ENCODE measurements around the gene SDC3.

Gene SDC3

DNA sequence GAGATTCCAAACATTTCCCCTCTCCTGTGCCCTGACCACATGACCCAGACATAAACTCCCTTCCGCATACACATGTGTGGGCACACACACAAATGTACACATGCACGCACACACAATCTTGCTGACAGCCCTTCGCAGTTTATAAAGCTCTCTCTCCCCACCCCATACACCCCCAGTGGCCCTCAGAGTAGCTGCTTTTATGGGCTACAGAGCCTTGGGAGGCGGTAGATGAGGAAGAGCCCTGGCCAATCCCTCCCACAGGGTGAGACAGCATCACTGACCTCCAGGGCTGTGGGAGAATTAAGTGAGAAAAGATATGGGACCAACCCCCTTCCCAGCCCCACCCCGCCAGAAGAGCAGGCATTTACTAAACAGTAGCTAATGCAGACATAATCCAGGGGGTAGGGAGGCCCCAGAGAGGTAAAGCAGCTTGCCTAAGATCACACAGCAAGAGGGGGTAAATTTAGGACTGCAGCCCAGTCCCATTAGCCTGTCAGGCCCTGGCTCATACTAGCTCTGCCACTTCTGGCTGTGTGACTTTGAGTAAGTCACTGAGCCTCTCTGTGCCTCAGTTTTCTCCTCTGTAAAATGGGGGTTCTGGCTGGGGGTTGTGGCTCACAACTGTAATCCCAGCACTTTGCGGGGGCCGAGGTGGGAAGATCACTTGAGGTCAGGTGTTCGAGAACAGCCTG, 5.1 kb downstream of the SDC3 start:
- Histone ChIP-seq H3K9ac (ENCODE audit: low read depth, low read length) (no peak overlapping the region), H3K9me3 (ENCODE audit: insufficient read depth, low read depth, low read length) (no peaks in the 10 kb centered on the region), H3K4me3 (ENCODE audit: low read length) (no peak overlapping the region), H3K4me1 (ENCODE audit: insufficient read depth, low read length) (peaks cover 16% of the 10 kb centered on the region), H3K36me3 (ENCODE audit: insufficient read depth, low read length) (no peaks in the 10 kb centered on the region), H3K27ac (ENCODE audit: low read depth, low read length) (no peak overlapping the region; the same call in 1 of the 2 replicates), H3K27me3 (ENCODE audit: insufficient read depth, low read length) (peaks cover 11% of the 10 kb centered on the region)
- WGBS, result 95% methylated on average over 7 of the region's 8 CpGs

- peak overlapping the region; percentile 55; the same call in 1 of the 2 replicates for H3K27ac ChIP-seq (ENCODE audit: low read depth, low read length)
- no peaks in the 10 kb centered on the region for H3K9me3 ChIP-seq (ENCODE audit: insufficient read depth, low read depth, low read length)
- peaks cover 16% of the 10 kb centered on the region for H3K4me1 ChIP-seq (ENCODE audit: insufficient read depth, low read length)
- WGBS, result 82% methylated on average over 9 of the region's 9 CpGs
- H3K4me3 ChIP-seq (ENCODE audit: low read length), result no peak overlapping the region
- no peaks in the 10 kb centered on the region for H3K36me3 ChIP-seq (ENCODE audit: insufficient read depth, low read length)
- H3K27me3 ChIP-seq (ENCODE audit: insufficient read depth, low read length), result peaks cover 8% of the 10 kb centered on the region
- H3K9ac ChIP-seq (ENCODE audit: low read depth, low read length), result no peak overlapping the region
Measured at GRCh38 chr1:30902593-30903290, 5.8 kb downstream of the SDC3 start.

- Histone ChIP-seq H3K9ac (ENCODE audit: low read depth, low read length) (no peak overlapping the region), H3K36me3 (ENCODE audit: insufficient read depth, low read length) (no peaks in the 10 kb centered on the region), H3K27ac (ENCODE audit: low read depth, low read length) (peak overlapping the region; percentile 60), H3K27me3 (ENCODE audit: insufficient read depth, low read length) (peaks cover under 1% of the 10 kb centered on the region; the same call in 1 of the 2 replicates), H3K4me3 (ENCODE audit: low read length) (no peak overlapping the region), H3K9me3 (ENCODE audit: insufficient read depth, low read depth, low read length) (no peaks in the 10 kb centered on the region), H3K4me1 (ENCODE audit: insufficient read depth, low read length) (peaks cover 16% of the 10 kb centered on the region)
- 64% methylated on average over 10 of the region's 11 CpGs for WGBS
Measured at GRCh38 chr1:30901798-30902581, 6.6 kb downstream of the SDC3 start.

DNA sequence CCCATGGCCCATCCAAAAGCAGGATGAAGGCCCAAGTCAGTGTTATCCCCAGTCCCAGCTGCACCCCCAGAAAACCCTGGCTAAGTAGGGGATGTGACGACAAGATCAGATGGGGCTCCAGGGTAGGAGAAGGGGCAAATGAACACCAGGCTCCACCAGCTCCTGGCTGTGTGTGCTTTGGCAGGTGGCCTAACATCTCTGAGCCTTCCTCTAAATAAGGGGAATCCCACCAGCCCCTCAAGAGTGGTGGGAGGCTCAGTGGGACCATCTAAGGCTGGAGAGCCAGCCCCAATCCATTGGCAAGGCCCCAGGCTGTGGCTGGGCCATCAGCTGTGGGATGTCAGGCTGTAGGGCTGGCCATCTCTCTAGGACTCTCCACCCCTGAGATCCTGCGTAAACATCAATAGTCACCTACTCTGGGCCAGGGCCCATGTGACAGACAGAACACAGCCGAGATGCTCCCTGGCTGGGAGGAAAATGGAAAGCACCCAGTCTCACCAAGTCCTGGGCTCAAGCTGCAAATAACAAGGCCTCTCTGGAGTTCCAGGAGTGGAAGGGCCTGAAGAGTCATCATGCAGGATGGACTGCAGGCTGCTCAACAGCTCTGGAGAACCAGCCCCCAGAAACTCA, 7.5 kb downstream of the SDC3 start:
- WGBS, result 83% methylated on average over 3 of the region's 3 CpGs
- Histone ChIP-seq H3K4me1 (ENCODE audit: insufficient read depth, low read length) (peaks cover 21% of the 10 kb centered on the region), H3K27me3 (ENCODE audit: insufficient read depth, low read length) (no peaks in the 10 kb centered on the region), H3K36me3 (ENCODE audit: insufficient read depth, low read length) (no peaks in the 10 kb centered on the region), H3K27ac (ENCODE audit: low read depth, low read length) (no peak overlapping the region), H3K9ac (ENCODE audit: low read depth, low read length) (no peak overlapping the region), H3K9me3 (ENCODE audit: insufficient read depth, low read depth, low read length) (no peaks in the 10 kb centered on the region), H3K4me3 (ENCODE audit: low read length) (no peak overlapping the region)

DNA sequence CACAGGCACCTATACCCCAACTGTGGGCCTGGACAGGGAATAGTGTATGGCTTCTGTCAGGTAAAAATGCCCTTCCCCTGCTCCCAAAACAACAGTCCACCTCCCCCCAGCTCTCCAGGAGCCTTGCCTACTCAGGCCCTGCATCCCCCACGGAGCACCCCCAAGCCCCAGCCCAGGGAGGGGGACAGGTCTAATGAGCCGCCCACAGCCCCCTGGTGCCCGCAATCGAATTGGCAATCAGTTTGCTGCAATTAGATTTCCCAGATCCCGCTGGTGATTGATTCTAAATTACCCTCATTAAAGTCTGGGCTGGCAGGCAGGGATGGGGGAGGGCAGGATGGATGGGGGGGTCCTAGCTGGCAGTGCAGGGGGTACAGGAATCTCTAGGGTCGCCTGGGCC, 8.1 kb downstream of the SDC3 start:
- Histone ChIP-seq H3K4me3 (ENCODE audit: low read length) (no peak overlapping the region), H3K9me3 (ENCODE audit: insufficient read depth, low read depth, low read length) (no peaks in the 10 kb centered on the region), H3K9ac (ENCODE audit: low read depth, low read length) (no peak overlapping the region), H3K4me1 (ENCODE audit: insufficient read depth, low read length) (peaks cover 24% of the 10 kb centered on the region), H3K27ac (ENCODE audit: low read depth, low read length) (no peak overlapping the region), H3K27me3 (ENCODE audit: insufficient read depth, low read length) (no peaks in the 10 kb centered on the region), H3K36me3 (ENCODE audit: insufficient read depth, low read length) (no peaks in the 10 kb centered on the region)
- WGBS, result 86% methylated on average over 6 of the region's 6 CpGs

DNA sequence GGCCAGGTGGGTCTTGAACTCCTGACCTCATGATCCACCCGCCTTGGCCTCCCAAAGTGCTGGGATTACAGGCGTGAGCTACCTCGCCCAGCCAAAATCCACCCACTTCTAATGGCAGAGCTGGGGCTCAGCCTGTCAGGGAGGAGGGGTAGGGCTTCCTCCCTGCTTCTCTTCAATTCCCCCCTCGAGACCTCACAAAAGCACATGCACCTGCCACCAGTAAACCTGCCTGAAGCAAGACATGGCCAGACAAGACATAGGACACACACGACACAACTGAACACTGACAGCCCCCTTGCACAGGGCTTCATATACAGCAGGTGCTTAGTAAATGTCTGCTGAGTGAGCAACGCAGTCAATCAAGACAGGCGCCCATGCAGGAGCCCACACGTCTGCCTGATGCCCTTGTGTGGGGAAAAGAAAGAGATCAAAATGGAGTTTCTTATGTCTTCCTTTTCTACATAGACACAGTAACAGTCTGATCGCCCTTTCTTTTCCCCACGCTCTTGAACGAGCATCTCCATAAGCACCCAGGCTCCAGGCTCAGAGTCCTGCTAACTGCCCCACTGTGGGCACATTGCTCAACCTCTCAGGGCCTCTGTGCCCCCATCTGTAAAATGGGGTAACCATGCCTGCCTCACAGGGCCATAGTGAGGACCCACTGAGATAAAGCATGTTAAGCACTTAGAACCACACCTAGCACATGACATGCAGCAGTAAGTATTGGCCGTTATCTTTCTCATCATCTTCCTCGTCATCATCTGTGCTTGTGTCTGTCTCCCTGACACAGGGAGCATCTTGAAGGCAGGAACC, 8.8 kb downstream of the SDC3 start:
- WGBS, result 83% methylated on average over 13 of the region's 13 CpGs
- peaks cover 22% of the 10 kb centered on the region for H3K4me1 ChIP-seq (ENCODE audit: insufficient read depth, low read length)

GRCh38 chr1:30898031-30898815, 10.3 kb downstream of the SDC3 start:
- H3K27me3 ChIP-seq (ENCODE audit: insufficient read depth, low read length), result no peaks in the 10 kb centered on the region
- no peak overlapping the region for H3K9ac ChIP-seq (ENCODE audit: low read depth, low read length)
- no peaks in the 10 kb centered on the region for H3K36me3 ChIP-seq (ENCODE audit: insufficient read depth, low read length)
- H3K4me1 ChIP-seq (ENCODE audit: insufficient read depth, low read length), result peaks cover 17% of the 10 kb centered on the region
- no peaks in the 10 kb centered on the region for H3K9me3 ChIP-seq (ENCODE audit: insufficient read depth, low read depth, low read length)
- H3K27ac ChIP-seq (ENCODE audit: low read depth, low read length), result no peak overlapping the region
- no peak overlapping the region for H3K4me3 ChIP-seq (ENCODE audit: low read length)
- 92% methylated on average over 10 of the region's 10 CpGs for WGBS

More for the DNA sequence above, 8.8 kb downstream of the SDC3 start:
- H3K27ac ChIP-seq (ENCODE audit: low read depth, low read length), result no peak overlapping the region
- H3K4me3 ChIP-seq (ENCODE audit: low read length), result no peak overlapping the region
- no peaks in the 10 kb centered on the region for H3K36me3 ChIP-seq (ENCODE audit: insufficient read depth, low read length)
- H3K27me3 ChIP-seq (ENCODE audit: insufficient read depth, low read length), result no peaks in the 10 kb centered on the region
- H3K9ac ChIP-seq (ENCODE audit: low read depth, low read length), result no peak overlapping the region
- H3K9me3 ChIP-seq (ENCODE audit: insufficient read depth, low read depth, low read length), result no peaks in the 10 kb centered on the region

- Histone ChIP-seq H3K27ac (ENCODE audit: low read depth, low read length) (no peak overlapping the region), H3K9me3 (ENCODE audit: insufficient read depth, low read depth, low read length) (no peaks in the 10 kb centered on the region), H3K9ac (ENCODE audit: low read depth, low read length) (no peak overlapping the region), H3K4me3 (ENCODE audit: low read length) (no peak overlapping the region), H3K36me3 (ENCODE audit: insufficient read depth, low read length) (no peaks in the 10 kb centered on the region), H3K27me3 (ENCODE audit: insufficient read depth, low read length) (no peaks in the 10 kb centered on the region), H3K4me1 (ENCODE audit: insufficient read depth, low read length) (peaks cover 10% of the 10 kb centered on the region)
- 96% methylated on average over 2 of the region's 2 CpGs for WGBS
Measured at GRCh38 chr1:30896905-30897304, 11.7 kb downstream of the SDC3 start.

- no peaks in the 10 kb centered on the region for H3K27me3 ChIP-seq (ENCODE audit: insufficient read depth, low read length)
- peaks cover 8% of the 10 kb centered on the region for H3K4me1 ChIP-seq (ENCODE audit: insufficient read depth, low read length)
- no peaks in the 10 kb centered on the region for H3K36me3 ChIP-seq (ENCODE audit: insufficient read depth, low read length)
- no peak overlapping the region for H3K27ac ChIP-seq (ENCODE audit: low read depth, low read length)
- WGBS, result 55% methylated on average over 6 of the region's 6 CpGs
- no peaks in the 10 kb centered on the region for H3K9me3 ChIP-seq (ENCODE audit: insufficient read depth, low read depth, low read length)
- H3K9ac ChIP-seq (ENCODE audit: low read depth, low read length), result no peak overlapping the region
- H3K4me3 ChIP-seq (ENCODE audit: low read length), result no peak overlapping the region
Measured at GRCh38 chr1:30895944-30896660, 12.5 kb downstream of the SDC3 start.

Measured in HUES64 (cell line).